K562 (cell line): ENCODE data around the gene PIK3CG. TPM values are rescaled to one million over a fixed set of nuclear protein-coding genes. Genes with fewer than 3 reads are reported as not detected.
A peak's percentile ranks its signal among the peaks of the same experiment; 100 is the strongest.

Experiments
- CBX2 ChIP-seq: fragments of 200-600 bp; sonication (generic); IDR thresholded peaks from one replicate; pipeline ENCODE4 v1.6.1; 2012; ENCODE audit warnings: mild to moderate bottlenecking, low read length, inconsistent platforms; ENCODE audit not compliant: insufficient read depth, poor library complexity, severe bottlenecking
- CHD1 ChIP-seq: fragments of 200-600 bp; sonication (generic); IDR thresholded peaks from one replicate; pipeline ENCODE4 v1.6.1; 2012; ENCODE audit warnings: mild to moderate bottlenecking, moderate library complexity, low read length, inconsistent platforms
- HLTF ChIP-seq: fragments of 450-650 bp; IDR thresholded peaks from 2 replicates; pipeline ENCODE4 v1.6.1; 2016
- HMG20B ChIP-seq: fragments of 250-450 bp; sonication (Bioruptor Pico); IDR thresholded peaks from 2 replicates; pipeline ENCODE4 v1.5.0; 2021; ENCODE audit warnings: mild to moderate bottlenecking
- HNRNPK ChIP-seq: fragments of 200-400 bp; formaldehyde crosslinking; IDR thresholded peaks from one replicate; pipeline ENCODE4 v1.6.1; 2018; ENCODE audit warnings: mild to moderate bottlenecking, low read depth, low read length; ENCODE audit not compliant: poor library complexity, severe bottlenecking
- KDM4B ChIP-seq, 2 experiments: fragments of 450-650 bp in 1 of 2; sonication (generic) in 1 of 2; IDR thresholded peaks; 2 replicates each; pipeline ENCODE4 v1.6.1; 2016 to 2017; ENCODE audit warnings: borderline replicate concordance in 2 of 2, antibody characterized with exemption in 1 of 2, low read depth in 1 of 2, mild to moderate bottlenecking in 1 of 2
- MAFG ChIP-seq: fragments of 450-650 bp; conservative IDR thresholded peaks from 2 replicates; pipeline ENCODE4 v1.6.1; 2016; ENCODE audit warnings: missing genetic modification characterization, missing compliant biosample characterization
- MEIS2 ChIP-seq: fragments of 450-650 bp; IDR thresholded peaks from 2 replicates; pipeline ENCODE4 v1.6.1; 2014; ENCODE audit warnings: mild to moderate bottlenecking; ENCODE audit not compliant: partially characterized antibody
- MYBL2 ChIP-seq, 2 experiments: fragments of 450-650 bp in 1 of 2; sonication (generic) in 1 of 2; formaldehyde crosslinking in 1 of 2; IDR thresholded peaks; 2 replicates each; pipeline versions ENCODE4 v1.6.1 to v1.8.1; 2017 to 2022; ENCODE audit warnings: borderline replicate concordance in 1 of 2, inconsistent platforms in 1 of 2, low read depth in 1 of 2, mild to moderate bottlenecking in 1 of 2, missing genetic modification reagents in 1 of 2, moderate library complexity in 1 of 2
- NFIC ChIP-seq: fragments of 450-650 bp; IDR thresholded peaks from 2 replicates; pipeline ENCODE4 v1.6.1; 2017; ENCODE audit warnings: mild to moderate bottlenecking, inconsistent platforms
- NR2C1 ChIP-seq, 2 experiments: fragments of 450-650 bp; IDR thresholded peaks; 2 replicates each; pipeline ENCODE4 v1.6.1; 2017; ENCODE audit warnings: mild to moderate bottlenecking in 2 of 2, antibody characterized with exemption in 1 of 2, inconsistent platforms in 1 of 2, missing compliant biosample characterization in 1 of 2, missing genetic modification characterization in 1 of 2
- PRPF4 ChIP-seq: fragments of 200-400 bp; formaldehyde crosslinking; IDR thresholded peaks from one replicate; pipeline ENCODE4 v1.6.1; 2017; ENCODE audit warnings: low read length, low read depth, mild to moderate bottlenecking; ENCODE audit not compliant: insufficient read depth, poor library complexity, severe bottlenecking
- SMC3 ChIP-seq: conservative IDR thresholded peaks from 2 replicates; pipeline ENCODE4 v1.6.1; 2011; ENCODE audit warnings: low read depth, low read length, improper control_type of control experiment; ENCODE audit not compliant: insufficient read depth
- TAF15 ChIP-seq: fragments of 200-400 bp; formaldehyde crosslinking; IDR thresholded peaks from 2 replicates; pipeline ENCODE4 v1.6.1; 2017; ENCODE audit warnings: mild to moderate bottlenecking, low read depth, low read length, moderate library complexity
- ZNF146 ChIP-seq: IDR thresholded peaks from one replicate; pipeline ENCODE4 v1.6.1; 2018; ENCODE audit warnings: missing compliant biosample characterization; ENCODE audit not compliant: unreplicated experiment
- ZNF174 ChIP-seq: fragments of 250-450 bp; sonication (Bioruptor Pico); IDR thresholded peaks from 2 replicates; pipeline ENCODE4 v1.4.0; 2020; ENCODE audit warnings: mild to moderate bottlenecking
- ZNF23 ChIP-seq: fragments of 250-450 bp; sonication (Bioruptor Pico); IDR thresholded peaks from 2 replicates; pipeline ENCODE4 v1.4.0; 2020; ENCODE audit warnings: mild to moderate bottlenecking
- ZNF354B ChIP-seq: fragments of 250-450 bp; sonication (Bioruptor Pico); IDR thresholded peaks from 2 replicates; pipeline ENCODE4 v1.4.0; 2020
- ZNF75A ChIP-seq: fragments of 450-650 bp; formaldehyde crosslinking; IDR thresholded peaks from 2 replicates; pipeline ENCODE4 v1.4.0; 2020; ENCODE audit warnings: mild to moderate bottlenecking
- polyA plus RNA-seq, 8 experiments: library from polyadenylated mRNA; depleted of rRNA in 4 of 8; stranded (reverse) in 5 of 8; unstranded in 3 of 8; fragments of >200 nt; fragmentation: Nextera tagmentation in 2 of 8; fragmentation: Illumina TruSeq in 1 of 8; extraction: Ambion mirVana in 2 of 8; extraction: Trizol in 1 of 8; gene quantifications; 2 replicates each; pipeline versions ENCODE4 v1.2.1 to v1.2.3, GENCODE V29; 2011 to 2014; ENCODE audit warnings: inconsistent platforms in 1 of 8, missing spikeins in 1 of 8
- total RNA-seq, 7 experiments: library from RNA; depleted of rRNA in 6 of 7; stranded (reverse); fragments of >200 nt in 6 of 7; fragmentation: Illumina TruSeq in 2 of 7; extraction: Trizol in 2 of 7; gene quantifications; 2 replicates each; pipeline versions ENCODE4 v1.2.1 to v1.2.3, GENCODE V29; 2011 to 2021; ENCODE audit warnings: low replicate concordance in 1 of 7
- TF ChIP-seq, protein P1 (sequence below), 2 experiments: fragments of 450-650 bp; formaldehyde crosslinking in 1 of 2; IDR thresholded peaks; 2 replicates each; pipeline versions ENCODE4 v1.4.0 to v1.6.1; 2014 to 2020; ENCODE audit warnings: mild to moderate bottlenecking in 2 of 2, borderline replicate concordance in 1 of 2, low read depth in 1 of 2

The PIK3CG gene
- total and polyA plus RNA-seq, 9 of the 15 experiments (the other 6 are each of a cell fraction or from before 2014, with no cell fraction given) = 5.3 to 42.5 (median 29.0) TPM

DNA sequence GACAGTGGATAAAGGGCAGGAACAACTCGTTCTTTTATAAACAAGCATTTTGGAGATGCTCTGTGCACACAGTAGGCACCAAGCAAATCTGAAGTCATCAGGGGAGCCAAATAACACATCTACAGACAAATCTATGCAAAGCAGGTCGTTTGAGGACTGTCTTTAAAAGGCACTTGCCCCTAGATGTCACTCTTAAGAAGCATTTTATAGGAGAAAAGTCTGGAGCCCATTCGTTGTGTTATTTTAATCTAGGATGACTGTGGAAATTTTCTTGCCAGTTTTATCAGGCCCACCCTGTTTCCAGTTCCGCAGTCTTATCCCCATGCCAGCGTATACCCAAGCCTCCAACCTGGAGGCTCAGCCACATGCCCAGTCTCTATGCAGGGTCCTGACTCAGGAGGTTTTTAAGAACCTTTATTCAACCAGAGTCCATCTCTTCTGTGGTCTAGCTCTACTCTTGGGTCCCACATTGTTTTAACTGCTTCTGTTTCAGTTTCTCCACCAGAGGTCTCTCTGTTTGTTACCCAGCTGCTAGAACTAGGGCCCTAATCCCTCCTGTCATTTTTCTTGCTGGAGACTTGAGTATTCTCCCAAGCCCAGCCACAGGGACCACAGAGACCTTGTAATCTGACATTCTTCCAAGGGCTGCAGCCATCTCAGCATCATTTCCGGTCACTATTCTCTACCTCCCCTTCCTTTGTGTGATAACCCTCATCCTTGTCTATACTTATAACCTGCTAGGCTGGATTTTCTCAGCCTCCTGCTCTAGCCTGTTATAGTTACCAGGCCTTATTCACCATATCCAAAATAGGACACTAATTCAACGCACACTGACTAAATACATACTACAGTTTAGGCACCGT, 26.7 kb downstream of the PIK3CG start (continued):
- TF ChIP-seq, protein P1, sequence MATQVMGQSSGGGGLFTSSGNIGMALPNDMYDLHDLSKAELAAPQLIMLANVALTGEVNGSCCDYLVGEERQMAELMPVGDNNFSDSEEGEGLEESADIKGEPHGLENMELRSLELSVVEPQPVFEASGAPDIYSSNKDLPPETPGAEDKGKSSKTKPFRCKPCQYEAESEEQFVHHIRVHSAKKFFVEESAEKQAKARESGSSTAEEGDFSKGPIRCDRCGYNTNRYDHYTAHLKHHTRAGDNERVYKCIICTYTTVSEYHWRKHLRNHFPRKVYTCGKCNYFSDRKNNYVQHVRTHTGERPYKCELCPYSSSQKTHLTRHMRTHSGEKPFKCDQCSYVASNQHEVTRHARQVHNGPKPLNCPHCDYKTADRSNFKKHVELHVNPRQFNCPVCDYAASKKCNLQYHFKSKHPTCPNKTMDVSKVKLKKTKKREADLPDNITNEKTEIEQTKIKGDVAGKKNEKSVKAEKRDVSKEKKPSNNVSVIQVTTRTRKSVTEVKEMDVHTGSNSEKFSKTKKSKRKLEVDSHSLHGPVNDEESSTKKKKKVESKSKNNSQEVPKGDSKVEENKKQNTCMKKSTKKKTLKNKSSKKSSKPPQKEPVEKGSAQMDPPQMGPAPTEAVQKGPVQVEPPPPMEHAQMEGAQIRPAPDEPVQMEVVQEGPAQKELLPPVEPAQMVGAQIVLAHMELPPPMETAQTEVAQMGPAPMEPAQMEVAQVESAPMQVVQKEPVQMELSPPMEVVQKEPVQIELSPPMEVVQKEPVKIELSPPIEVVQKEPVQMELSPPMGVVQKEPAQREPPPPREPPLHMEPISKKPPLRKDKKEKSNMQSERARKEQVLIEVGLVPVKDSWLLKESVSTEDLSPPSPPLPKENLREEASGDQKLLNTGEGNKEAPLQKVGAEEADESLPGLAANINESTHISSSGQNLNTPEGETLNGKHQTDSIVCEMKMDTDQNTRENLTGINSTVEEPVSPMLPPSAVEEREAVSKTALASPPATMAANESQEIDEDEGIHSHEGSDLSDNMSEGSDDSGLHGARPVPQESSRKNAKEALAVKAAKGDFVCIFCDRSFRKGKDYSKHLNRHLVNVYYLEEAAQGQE (IDR thresholded peaks at IDR 0.05; ENCODE audit: borderline replicate concordance) = no peak
- TF ChIP-seq, protein P1 (CRISPR knock-in tag; IDR thresholded peaks at IDR 0.05; ENCODE audit: low read depth) = no peak
- TF ChIP-seq KDM4B (IDR thresholded peaks at IDR 0.05; ENCODE audit: borderline replicate concordance in 2 of 2, low read depth in 1 of 2) (no peak), SMC3 (0 out of 2 replicates have a peak, but pooled peaks have one; percentile 13), MEIS2 (no peak), HLTF (no peak), CBX2 (no peak), CHD1 (no peak), NFIC (peak; percentile 56), MAFG (0 out of 2 replicates have a peak, but pooled peaks have one; percentile 5), NR2C1 (IDR thresholded peaks at IDR 0.05) (no peak), NR2C1 (tag; IDR thresholded peaks at IDR 0.05) (no peak), ZNF174 (CRISPR knock-in tag) (no peak), MYBL2 (IDR thresholded peaks at IDR 0.05; ENCODE audit: low read depth) (no peak), MYBL2 (CRISPR knock-in tag; IDR thresholded peaks at IDR 0.05; ENCODE audit: borderline replicate concordance) (no peak), HNRNPK (no peak), ZNF146 (CRISPR knock-in tag) (no peak), ZNF75A (CRISPR knock-in tag) (no peak), ZNF354B (CRISPR knock-in tag) (no peak), TAF15 (no peak), HMG20B (CRISPR knock-in tag) (no peak), ZNF23 (CRISPR knock-in tag) (no peak), PRPF4 (no peak)
